AG09319 (cell line): Measurements from ENCODE around the gene ARHGEF9.

Source experiments
- DNase-seq: peaks from one replicate; pipeline ENCODE4 v3.0.0-alpha.2; 2010; ENCODE audit warnings: low read depth; ENCODE audit errors: extremely low read depth
- TF ChIP-seq, protein P1 (sequence below): IDR thresholded peaks from 2 replicates; pipeline ENCODE4 v1.5.1; 2011; ENCODE audit warnings: low read depth, mild to moderate bottlenecking, inconsistent platforms, low read length, moderate library complexity

The ARHGEF9 gene

GRCh38 chrX:63737131-63737921, 47.7 kb downstream of the ARHGEF9 start:
- TF ChIP-seq, protein P1, sequence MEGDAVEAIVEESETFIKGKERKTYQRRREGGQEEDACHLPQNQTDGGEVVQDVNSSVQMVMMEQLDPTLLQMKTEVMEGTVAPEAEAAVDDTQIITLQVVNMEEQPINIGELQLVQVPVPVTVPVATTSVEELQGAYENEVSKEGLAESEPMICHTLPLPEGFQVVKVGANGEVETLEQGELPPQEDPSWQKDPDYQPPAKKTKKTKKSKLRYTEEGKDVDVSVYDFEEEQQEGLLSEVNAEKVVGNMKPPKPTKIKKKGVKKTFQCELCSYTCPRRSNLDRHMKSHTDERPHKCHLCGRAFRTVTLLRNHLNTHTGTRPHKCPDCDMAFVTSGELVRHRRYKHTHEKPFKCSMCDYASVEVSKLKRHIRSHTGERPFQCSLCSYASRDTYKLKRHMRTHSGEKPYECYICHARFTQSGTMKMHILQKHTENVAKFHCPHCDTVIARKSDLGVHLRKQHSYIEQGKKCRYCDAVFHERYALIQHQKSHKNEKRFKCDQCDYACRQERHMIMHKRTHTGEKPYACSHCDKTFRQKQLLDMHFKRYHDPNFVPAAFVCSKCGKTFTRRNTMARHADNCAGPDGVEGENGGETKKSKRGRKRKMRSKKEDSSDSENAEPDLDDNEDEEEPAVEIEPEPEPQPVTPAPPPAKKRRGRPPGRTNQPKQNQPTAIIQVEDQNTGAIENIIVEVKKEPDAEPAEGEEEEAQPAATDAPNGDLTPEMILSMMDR, result no peak

GRCh38 chrX:63735882-63736281, 49.1 kb downstream of the ARHGEF9 start:
- TF ChIP-seq, protein P1, result no peak
- DNase-seq, result no peak

More at GRCh38 chrX:63737131-63737921, 47.7 kb downstream of the ARHGEF9 start:
- no peak for DNase-seq

GRCh38 chrX:63720293-63720692, 64.7 kb downstream of the ARHGEF9 start:
- TF ChIP-seq, protein P1, result no peak

DNA sequence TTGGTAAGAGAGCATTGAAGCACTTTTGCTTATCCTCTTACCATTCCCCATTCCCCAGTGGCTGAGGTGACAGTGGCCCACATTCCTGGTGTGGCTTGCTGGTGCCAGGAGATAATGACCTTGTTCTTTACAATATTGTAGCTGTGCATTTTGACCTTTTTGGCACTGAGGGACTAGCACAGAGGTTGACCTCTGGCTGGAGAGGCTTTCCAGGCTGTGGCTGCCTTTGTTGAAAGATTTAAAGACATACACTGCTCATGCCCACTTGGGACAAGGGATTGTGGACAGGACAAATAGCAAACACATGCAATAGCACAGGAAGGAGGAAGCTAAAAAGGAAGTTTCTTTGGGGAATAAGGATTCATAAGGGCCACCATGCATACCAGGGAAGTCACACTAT, 65.4 kb downstream of the ARHGEF9 start:
- TF ChIP-seq, protein P1, result no peak

More at GRCh38 chrX:63720293-63720692, 64.7 kb downstream of the ARHGEF9 start:
- no peak for DNase-seq

GRCh38 chrX:63718010-63718694, 66.9 kb downstream of the ARHGEF9 start:
- TF ChIP-seq, protein P1, result no peak
- no peak for DNase-seq

More for the DNA sequence above, 65.4 kb downstream of the ARHGEF9 start:
- no peak for DNase-seq

GRCh38 chrX:63713526-63713925, 71.5 kb downstream of the ARHGEF9 start:
- no peak for DNase-seq
- TF ChIP-seq, protein P1, result no peak

DNA sequence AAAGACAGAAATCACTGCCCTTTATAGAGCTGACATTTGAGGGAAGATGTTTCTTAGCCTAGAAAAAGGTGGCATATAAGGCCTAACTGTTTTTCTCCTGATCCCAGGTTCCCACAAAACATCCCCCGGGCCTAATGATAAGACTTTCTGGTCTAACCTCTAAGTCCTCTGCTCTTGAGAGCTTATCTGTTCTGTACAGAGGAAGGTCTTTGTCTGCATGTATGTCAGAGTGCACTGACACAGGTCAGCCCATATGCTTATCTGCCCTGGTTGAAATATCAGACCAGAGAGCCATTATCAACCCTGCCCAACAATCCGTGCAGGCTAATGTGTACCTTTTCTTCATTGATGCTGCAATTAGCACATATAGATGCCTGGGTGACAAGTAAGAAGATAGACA, 76.2 kb downstream of the ARHGEF9 start:
- TF ChIP-seq, protein P1, result no peak
- DNase-seq, result no peak
